HG03175 (cell line): ENCODE results near the gene FRMD5.
"Not testable (repeated sequence)": the region's sequence is repeated elsewhere in the genome, so short reads cannot be mapped to it uniquely, and the experiment has no call there.

ENCODE experiments used
- ATAC-seq: cut with Tn5 transposase; IDR thresholded peaks from one replicate; pipeline ENCODE4 v1.9.1; 2021; ENCODE audit warnings: mild to moderate bottlenecking, moderate library complexity; ENCODE audit not compliant: unreplicated experiment

FRMD5 gene

DNA sequence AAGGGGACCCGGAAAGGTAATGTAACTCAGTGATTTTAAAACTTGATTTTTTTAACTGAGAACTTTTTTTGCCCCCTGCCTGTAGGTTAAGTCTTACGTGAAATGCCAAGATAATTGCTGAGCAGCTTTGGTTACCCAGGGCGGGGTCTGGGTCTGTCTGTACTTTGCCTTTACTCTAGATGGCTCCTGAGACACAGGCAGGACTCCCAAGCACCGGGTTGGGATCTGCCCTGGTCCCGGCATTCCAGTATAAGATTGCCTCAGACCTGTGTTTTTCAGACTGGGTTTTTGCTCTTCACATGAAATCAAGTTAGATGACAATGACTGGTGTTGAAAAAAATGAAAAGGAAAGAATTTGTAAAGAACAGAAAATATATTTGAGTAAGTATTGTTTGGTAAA is 328.0 kb downstream of the FRMD5 start:
- no peak for ATAC-seq

DNA sequence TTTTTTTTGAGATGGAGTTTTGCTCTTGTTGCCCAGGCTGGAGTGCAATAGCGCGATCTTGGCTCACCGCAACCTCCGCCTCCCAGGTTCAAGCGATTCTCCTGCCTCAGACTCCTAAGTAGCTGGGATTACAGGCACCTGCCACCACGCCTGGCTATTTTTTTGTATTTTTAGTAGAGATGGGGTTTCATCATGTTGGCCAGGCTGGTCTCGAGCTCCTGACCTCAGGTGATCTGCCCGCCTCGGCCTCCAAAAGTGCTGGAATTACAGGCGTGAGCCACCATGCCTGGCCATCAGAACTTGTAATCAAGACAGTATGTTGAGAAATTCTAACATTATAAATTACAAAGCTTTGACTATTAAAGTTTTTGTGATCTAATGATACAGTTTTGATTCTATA is 328.4 kb downstream of the FRMD5 start:
- not testable (repeated sequence) for ATAC-seq

DNA sequence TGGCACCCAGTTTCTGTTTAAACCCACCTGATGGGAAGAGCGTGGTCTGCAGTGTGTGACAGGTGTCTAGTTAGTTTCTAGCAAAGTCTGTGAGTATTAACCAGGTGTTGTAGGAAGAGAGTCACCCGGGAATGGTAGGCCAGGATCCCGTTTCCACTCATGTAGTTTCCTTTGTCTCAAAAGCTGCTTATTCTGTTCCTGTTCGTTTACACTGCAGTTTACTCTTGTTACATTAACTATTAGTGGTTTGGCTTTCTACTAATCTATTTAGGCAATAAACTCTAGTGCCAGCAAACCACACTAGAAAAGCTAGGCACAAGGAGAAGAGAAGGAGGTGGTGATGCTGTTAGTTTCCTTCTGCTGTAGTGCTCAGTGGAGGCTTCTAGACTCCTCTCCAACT is 335.5 kb downstream of the FRMD5 start:
- no peak for ATAC-seq

DNA sequence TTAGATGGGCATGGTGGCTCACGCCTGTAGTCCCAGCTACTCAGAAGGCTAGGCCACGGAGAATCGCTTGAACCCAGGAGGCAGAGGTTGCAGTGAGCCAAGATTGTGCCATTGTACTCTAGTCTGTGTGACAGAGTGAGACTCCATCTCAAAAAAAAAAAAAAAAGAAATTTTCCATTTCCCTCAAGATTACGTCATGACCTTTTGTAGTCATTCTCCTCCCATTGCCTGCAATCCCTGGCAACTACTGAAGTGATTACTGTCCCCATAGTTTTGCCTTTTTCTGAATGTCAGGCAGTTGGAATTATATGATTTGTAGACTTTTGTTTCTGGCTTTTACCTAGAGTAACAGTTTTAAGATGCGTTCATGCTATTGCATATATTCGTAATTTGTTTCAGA is 340.3 kb downstream of the FRMD5 start:
- ATAC-seq: no peak

DNA sequence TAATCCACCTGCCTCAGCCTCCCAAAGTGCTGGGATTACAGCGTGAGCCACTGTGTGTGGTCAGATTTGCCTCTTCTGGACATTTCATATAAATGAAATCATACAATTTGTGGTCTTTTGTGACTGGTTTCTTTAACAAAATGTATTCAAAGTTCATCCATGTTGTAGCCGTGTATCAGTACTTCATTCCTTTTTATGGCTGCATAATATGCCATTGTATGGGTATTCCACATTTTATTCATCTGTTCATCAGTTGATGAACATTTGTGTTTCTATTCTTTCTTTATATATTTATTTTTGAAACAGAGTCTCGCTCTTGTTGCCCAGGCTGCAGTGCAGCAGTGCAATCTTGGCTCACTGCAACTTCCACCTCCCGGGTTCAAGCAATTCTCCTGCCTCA is 342.5 kb downstream of the FRMD5 start:
- no peak for ATAC-seq

DNA sequence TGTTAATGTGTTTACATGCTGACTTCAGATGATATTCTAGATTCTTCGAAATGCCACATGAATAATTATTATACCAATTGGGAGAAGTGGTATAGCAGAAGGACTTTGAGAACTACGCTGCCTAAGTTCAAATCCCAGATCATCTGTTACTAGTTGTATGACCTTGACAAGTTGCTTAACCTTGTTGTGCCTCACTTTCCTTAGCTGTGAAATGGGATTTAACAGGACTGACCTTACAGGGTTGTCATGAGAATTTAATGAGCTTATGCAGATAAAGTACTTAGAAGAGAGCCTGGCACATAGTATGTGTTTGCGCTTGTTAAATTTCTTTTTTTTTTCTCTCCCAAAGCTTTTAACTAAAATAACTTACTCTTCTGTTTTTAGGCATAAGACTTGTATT is 343.8 kb downstream of the FRMD5 start:
- no peak for ATAC-seq

DNA sequence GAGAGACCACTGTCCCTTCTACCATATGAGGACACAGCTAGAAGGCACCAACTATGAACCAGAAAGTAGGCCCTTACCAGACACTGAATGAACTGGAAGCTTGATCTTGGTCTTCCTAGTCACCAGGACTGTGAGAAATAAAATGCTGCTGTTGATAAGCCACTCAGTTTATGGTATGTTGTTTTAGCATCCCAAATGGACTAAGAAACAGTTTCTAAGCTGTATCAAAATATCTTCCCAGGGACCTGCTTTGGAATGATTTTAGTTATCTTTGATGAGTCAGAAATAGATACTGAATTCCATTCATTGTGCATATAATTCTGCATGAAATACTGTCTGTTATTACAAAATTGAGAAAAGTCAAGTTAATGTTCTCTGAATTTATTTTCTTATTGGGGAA is 349.6 kb downstream of the FRMD5 start:
- ATAC-seq: no peak

DNA sequence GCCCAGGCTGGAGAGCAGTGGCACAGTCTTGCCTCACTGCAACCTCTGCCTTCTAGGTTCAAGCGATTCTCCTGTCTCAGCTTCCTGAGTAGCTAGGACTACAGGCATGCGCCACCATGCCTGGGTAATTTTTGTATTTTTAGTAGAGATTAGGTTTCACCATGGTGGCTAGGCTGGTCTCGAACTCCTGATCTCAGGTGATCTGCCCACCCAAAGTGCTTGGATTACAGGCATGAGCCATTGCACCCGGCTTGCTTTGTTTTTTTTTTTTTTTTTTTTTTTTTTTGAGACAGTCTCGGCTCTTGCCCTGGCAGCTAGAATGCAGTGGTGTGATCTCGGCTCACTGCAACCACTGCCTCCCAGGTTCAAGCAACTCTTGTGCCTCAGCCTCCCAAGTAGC is 362.6 kb downstream of the FRMD5 start:
- not testable (repeated sequence) for ATAC-seq

DNA sequence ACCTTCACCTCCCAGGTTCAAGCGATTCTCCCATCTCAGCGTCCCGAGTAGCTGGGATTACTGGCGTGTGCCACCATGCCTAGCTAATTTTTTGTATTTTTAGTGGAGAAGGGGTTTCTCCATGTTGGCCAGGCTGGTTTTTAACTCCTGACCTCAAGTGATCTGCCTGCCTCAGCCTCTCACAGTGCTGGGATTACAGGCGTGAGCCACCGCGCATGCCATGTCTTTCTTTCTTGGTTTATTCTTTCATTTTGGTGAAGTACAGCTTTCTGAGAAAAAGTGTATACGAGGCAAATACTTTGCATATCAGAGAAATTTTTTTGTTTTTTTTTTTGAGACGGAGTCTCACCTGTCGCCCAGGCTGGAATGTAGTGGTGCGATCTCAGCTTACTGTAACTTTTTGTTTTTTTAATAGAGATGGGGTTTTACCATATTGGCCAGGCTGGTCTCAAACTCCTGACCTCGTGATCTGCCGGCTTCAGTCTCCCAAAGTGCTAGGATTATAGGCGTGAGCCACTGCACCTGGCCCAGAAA is 363.5 kb downstream of the FRMD5 start:
- not testable (repeated sequence) for ATAC-seq

DNA sequence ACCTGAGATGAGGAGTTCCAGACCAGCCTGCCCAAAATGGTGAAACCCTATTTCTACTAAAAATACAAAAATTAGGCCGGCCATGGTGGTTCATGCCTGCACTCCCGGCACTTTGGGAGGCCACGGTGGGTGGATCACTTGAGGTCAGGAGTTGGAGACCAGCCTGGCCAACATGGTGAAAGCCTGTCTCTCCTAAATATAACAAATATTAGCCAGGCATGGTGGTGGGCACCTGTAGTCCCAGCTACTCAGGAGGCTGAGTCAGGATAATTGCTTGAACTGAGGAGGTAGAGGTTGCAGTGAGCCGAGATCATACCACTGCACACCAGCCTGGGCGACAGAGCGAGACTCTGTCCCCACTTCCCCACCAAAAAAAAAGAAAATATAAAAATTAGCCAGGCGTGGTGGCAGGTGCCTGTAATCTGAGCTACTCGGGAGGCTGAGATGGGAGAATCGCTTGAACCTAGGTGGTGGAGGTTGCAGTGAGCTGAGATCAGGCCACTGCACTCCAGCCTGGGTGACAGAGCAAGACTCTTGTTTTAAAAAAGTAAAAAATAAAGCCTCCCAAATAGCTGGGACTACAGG is 364.3 kb downstream of the FRMD5 start:
- not testable (repeated sequence) for ATAC-seq

DNA sequence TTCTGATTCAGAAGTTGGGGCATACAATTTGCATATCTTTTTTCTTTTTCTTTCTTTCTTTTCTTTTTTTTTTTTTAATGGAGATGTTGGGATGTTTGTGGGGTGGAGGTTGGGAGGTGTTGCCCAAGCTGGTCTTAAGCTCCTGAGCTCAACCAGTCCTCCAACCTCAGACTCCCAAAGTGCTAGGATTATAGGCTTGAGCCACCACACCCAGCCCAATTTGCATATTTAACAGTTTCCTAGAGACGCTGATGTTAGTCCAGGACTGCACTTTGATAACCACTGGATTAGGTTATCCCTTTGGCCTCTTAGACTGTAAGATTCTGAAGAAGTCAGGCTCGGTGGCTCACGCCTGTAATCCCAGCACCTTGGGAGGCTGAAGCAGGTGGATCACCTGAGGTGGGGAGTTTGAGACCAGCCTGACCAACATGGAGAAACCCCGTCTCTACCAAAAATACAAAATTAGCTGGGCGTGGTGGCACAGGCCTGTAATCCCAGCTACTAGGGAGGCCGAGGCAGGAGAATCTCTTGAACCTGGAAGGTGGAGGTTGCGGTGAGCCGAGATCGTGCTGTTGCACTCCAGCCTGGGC is 365.0 kb downstream of the FRMD5 start:
- ATAC-seq: not testable (repeated sequence)

DNA sequence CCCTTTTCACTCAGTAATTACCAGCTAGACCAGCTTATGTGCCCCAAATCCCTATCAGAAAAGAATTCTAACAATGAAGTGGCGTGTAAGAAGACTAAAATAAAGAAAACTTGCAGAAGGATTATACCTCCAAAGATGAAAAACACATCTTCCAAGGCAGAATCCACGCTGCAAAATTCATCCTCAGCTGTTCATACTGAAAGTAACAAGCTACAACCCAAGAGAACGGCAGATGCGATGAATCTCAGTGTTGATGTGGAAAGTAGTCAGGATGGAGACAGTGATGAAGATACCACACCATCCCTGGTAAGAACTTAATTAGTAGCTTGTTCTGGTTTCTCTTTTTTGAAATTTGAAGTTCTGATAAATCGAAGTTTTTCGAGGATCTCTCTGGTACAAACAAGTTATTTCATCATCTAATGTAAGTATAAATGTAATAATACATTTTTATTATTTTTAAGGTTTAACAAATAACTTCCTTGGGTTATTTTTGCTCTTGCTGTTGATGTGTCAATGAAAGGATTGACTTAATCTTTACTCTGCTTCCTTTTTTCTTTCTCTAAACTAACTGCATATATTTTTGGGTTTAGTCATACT is 366.9 kb downstream of the FRMD5 start:
- ATAC-seq: no peak

DNA sequence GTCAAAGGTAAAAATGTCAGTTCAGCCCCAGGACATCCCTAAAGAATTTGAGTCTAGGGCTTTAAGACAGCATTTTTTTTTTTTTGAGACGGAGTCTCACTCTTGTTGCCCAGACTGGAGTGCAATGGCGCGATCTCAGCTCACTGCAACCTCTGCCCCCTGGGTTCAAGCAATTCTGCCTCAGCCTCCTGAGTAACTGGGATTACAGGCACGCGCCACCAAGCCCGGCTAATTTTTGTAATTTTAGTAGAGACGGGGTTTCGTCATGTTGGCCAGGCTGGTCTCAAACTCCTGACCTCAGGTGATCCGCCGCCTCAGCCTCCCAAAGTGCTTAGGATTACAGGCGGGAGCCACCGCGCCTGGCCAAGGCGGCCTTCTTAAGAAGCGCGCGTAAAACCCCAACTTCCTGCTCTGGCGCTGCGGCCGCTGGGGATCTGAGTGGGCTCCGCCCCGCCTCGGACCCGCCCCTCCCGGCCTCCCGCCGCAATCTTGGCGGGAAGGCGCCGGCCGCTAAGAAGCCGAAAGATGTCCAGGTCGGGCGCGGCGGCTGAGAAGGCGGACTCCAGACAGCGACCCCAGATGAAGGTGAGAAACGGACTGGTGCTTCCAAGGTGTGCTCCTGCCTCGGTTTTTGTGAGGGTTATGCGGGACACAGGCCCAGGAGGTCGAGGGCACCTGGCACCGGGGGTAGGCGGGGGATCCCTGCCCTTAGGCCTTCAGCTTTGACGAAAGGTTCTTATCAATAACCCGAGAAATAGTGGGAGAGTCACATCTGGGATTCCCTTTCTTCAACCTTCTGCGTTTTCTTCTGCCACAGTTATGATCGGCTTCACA is 368.3 kb downstream of the FRMD5 start, which contains the start of gene WDR76:
Gene WDR76 (plus strand): TSS at position 495 of the 834 bp plus-strand sequence. CDS start 31 bp downstream, at position 526.
- ATAC-seq: peak; percentile 52

DNA sequence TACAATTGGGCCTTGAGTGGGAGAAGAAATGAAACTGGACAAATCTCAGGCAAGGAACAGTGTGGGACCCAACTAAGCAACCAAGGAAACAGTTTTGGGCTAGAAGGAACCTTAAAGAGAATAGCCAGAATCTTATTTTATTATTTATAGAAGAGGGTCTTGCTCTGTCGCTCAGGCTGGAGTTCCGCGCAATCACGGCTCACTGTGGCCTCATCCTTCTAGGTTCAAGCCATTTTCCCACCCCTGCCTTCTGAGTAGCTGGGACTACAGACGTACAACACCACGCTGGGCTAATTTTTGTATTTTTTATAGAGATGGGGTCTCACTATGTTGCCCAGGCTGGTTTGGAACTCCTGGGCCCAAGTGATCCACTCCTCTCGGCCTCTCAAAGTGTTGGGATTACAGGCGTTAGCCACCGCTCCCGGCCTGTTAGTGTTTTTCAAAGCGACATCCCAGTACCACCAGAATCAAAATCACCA is 369.0 kb downstream of the FRMD5 start:
- no peak for ATAC-seq

DNA sequence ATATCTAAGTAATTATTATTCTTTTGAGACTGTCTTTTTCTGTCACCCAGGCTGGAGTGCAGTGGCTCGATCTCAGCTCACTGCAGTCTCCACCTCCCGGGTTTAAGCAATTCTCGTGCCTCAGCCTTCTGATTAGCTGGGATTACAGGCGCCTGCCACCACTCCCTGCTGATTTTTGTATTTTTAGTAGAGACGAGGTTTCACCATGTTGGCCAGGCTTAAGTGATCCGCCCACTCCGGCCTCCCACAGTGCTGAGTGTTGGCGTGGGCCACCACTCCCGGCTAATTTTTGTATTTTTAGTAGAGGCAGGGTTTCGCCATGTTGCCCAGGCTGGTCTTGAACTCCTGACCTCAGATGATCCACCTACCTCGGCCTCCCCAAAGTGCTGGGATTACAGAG is 369.8 kb downstream of the FRMD5 start:
- not testable (repeated sequence) for ATAC-seq

DNA sequence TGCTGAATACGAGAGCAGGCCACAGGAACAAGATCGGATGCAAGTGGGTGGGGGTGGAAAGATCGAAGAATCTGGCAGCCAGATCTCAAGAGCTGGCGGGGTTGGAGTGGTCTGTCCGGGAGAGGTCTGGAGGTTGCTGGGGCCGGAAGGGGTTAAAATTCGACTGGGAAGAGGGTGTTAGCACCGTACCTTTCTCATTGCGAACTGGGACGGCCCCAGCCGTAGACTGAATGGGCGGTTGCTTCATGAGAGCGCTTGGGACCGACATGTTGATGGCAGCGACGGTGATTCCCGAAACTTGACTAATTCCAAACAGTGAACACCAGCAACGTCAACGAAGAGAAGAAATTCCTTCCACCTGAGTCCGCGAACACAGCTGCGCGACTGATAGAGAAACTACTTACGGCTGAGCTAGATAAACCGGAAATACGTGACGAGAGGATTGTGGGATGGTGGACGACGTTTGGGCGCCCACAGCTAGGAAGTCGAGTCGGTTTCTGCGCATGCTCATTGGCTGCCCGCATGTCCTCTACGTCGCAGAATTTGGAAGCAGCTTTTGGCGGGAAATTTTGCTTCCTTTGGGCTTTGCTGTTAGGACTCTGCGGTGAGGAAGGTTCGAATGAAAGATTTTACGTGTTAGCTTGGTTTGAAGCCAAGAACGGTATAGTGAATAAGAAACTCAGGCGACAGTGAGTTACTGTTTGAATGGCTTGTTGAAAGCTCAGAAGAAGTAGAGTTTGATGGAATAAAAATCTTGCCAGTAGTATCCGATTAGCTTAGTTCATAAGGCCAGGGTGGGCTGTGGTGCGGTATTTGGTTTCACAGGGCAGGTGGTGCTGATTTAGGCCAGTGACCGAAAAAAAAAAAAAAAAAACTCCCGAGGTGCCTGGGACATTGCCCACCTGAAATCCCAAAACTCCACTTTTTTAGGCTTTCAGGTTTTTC is 370.5 kb downstream of the FRMD5 start, which contains the start of gene MFAP1:
Gene MFAP1 (minus strand): TSS at position 389 of the 945 bp plus-strand sequence. CDS start 121 bp downstream, at position 268.
- ATAC-seq: peak; percentile 78

DNA sequence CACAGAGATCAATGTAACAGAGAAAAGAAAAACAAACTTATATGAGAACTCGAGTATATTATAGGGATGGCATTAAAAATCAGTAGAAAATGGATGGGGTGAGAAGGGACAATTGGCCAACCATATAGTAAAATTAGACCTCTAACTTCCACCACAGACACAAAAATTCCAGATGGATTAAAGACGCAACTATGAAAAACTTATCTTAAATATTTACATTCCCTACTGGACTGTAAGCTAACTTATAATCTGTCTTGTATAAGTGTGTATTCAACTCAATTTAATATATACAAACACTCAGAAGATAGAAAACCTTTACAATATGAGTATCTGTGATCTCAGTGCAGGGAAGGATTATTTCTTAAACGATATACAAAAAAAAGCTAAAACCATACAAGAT is 373.6 kb downstream of the FRMD5 start:
- ATAC-seq: no peak
